Upper lobe of right lung (tissue), 1 donor: ENCODE measurements around the gene POT1. TPM values are rescaled to one million over a fixed set of nuclear protein-coding genes. Genes with fewer than 3 reads are reported as not detected.

Experiments
- ATAC-seq: fragments of 200-7000 bp; cut with Tn5 transposase; one replicate; pipeline ENCODE4 v1.9.1; 2020; ENCODE audit warnings: mild to moderate bottlenecking, moderate library complexity
- DNase-seq: peaks from one replicate; pipeline ENCODE4 v3.0.0-alpha.2; 2020
- H3K27ac ChIP-seq: fragments of 200-600 bp; one replicate; pipeline ENCODE4 v1.8.0; 2022
- H3K27me3 ChIP-seq: fragments of 200-600 bp; one replicate; pipeline ENCODE4 v1.8.0; 2022; ENCODE audit warnings: mild to moderate bottlenecking
- H3K36me3 ChIP-seq: fragments of 200-600 bp; one replicate; pipeline ENCODE4 v1.8.0; 2022
- H3K4me1 ChIP-seq: fragments of 200-600 bp; one replicate; pipeline ENCODE4 v1.8.0; 2022
- H3K4me3 ChIP-seq: fragments of 200-600 bp; one replicate; pipeline ENCODE4 v1.8.0; 2022; ENCODE audit warnings: mild to moderate bottlenecking
- H3K9me3 ChIP-seq: fragments of 200-600 bp; one replicate; pipeline ENCODE4 v1.8.0; 2022
- intact Hi-C: fragments of 100-400 bp; cut with DNase I; formaldehyde crosslinking; loops from one replicate; pipeline ENCODE4 v1.11.0; 2022
- total RNA-seq: library from RNA; stranded (reverse); fragmentation: NEBNext Ultra II Directional; extraction: Animal tissue kit (Norgen Biotek cat#: 25700); gene quantifications from one replicate; pipeline ENCODE4 v1.2.1, GENCODE V29; 2021
- TF ChIP-seq, protein P1 (sequence below): fragments of 200-600 bp; IDR thresholded peaks from one replicate; pipeline ENCODE4 v1.8.0; 2022; ENCODE audit warnings: antibody characterized with exemption
- donor health status: DM: no; HTN: yes; CAD: no; lungs with severe emphysema.

POT1 gene
- total RNA-seq, 1 donor from 2014 or later: 15.7 TPM

- TF ChIP-seq, protein P1, sequence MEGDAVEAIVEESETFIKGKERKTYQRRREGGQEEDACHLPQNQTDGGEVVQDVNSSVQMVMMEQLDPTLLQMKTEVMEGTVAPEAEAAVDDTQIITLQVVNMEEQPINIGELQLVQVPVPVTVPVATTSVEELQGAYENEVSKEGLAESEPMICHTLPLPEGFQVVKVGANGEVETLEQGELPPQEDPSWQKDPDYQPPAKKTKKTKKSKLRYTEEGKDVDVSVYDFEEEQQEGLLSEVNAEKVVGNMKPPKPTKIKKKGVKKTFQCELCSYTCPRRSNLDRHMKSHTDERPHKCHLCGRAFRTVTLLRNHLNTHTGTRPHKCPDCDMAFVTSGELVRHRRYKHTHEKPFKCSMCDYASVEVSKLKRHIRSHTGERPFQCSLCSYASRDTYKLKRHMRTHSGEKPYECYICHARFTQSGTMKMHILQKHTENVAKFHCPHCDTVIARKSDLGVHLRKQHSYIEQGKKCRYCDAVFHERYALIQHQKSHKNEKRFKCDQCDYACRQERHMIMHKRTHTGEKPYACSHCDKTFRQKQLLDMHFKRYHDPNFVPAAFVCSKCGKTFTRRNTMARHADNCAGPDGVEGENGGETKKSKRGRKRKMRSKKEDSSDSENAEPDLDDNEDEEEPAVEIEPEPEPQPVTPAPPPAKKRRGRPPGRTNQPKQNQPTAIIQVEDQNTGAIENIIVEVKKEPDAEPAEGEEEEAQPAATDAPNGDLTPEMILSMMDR: no peak
- intact Hi-C loops: no loop called here
- H3K4me1 ChIP-seq: no peaks in the 10 kb centered on the region
- no peak for DNase-seq
- no peak overlapping the region for H3K4me3 ChIP-seq
- ATAC-seq: no peak
- H3K27ac ChIP-seq: no peak overlapping the region
- no peaks in the 10 kb centered on the region for H3K27me3 ChIP-seq
- no peaks in the 10 kb centered on the region for H3K9me3 ChIP-seq
- H3K36me3 ChIP-seq: no peaks in the 10 kb centered on the region
Observed at GRCh38 chr7:124810605-124811004, 119.0 kb downstream of the POT1 start.

DNA sequence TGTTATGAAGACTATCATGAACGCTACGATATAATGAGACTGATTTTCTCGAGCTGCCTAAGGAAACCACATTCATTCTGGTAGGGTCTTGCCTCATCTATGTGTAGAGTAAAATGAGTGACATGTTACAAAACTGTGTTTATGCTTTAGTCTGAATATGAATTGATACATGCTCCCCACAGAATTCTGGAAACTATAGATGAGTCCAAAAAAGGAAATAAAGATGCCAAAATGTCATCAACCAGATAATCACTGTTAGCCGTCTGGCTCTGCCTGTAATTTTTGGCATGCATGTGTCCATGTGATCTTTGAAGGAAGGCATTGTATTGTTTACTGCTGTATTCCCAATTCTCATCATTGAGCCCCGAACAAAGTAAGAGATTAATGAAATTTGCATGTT is 121.4 kb downstream of the POT1 start:
- TF ChIP-seq, protein P1: no peak
- no peak overlapping the region for H3K27ac ChIP-seq
- no peak for ATAC-seq
- DNase-seq: no peak
- H3K4me1 ChIP-seq: no peaks in the 10 kb centered on the region
- H3K27me3 ChIP-seq: no peaks in the 10 kb centered on the region
- no peak overlapping the region for H3K4me3 ChIP-seq
- H3K9me3 ChIP-seq: no peaks in the 10 kb centered on the region
- no peaks in the 10 kb centered on the region for H3K36me3 ChIP-seq
- intact Hi-C loops: no loop called here

GRCh38 chr7:124801330-124801895 is 128.2 kb downstream of the POT1 start:
- Histone ChIP-seq H3K27me3 (no peaks in the 10 kb centered on the region), H3K27ac (no peak overlapping the region), H3K9me3 (no peaks in the 10 kb centered on the region), H3K4me1 (no peaks in the 10 kb centered on the region), H3K4me3 (no peak overlapping the region), H3K36me3 (no peaks in the 10 kb centered on the region)
- ATAC-seq: no peak
- intact Hi-C loops: no loop called here
- DNase-seq: no peak
- TF ChIP-seq, protein P1: no peak

GRCh38 chr7:124800386-124800785 is 129.2 kb downstream of the POT1 start:
- Histone ChIP-seq H3K4me1 (no peaks in the 10 kb centered on the region), H3K4me3 (no peak overlapping the region), H3K36me3 (no peaks in the 10 kb centered on the region), H3K9me3 (no peaks in the 10 kb centered on the region), H3K27me3 (no peaks in the 10 kb centered on the region), H3K27ac (no peak overlapping the region)
- TF ChIP-seq, protein P1: no peak
- ATAC-seq (no peak), DNase-seq (no peak)
- intact Hi-C loops: no loop called here

GRCh38 chr7:124799448-124799847 is 130.2 kb downstream of the POT1 start:
- TF ChIP-seq, protein P1: no peak
- DNase-seq: no peak
- no peaks in the 10 kb centered on the region for H3K9me3 ChIP-seq
- no peak overlapping the region for H3K4me3 ChIP-seq
- no peaks in the 10 kb centered on the region for H3K27me3 ChIP-seq
- no peak for ATAC-seq
- no peaks in the 10 kb centered on the region for H3K36me3 ChIP-seq
- H3K4me1 ChIP-seq: no peaks in the 10 kb centered on the region
- H3K27ac ChIP-seq: no peak overlapping the region
- intact Hi-C loops: no loop called here

GRCh38 chr7:124796771-124797170 is 132.9 kb downstream of the POT1 start:
- intact Hi-C loops: no loop called here
- Histone ChIP-seq H3K27me3 (no peaks in the 10 kb centered on the region), H3K4me3 (no peak overlapping the region), H3K36me3 (no peaks in the 10 kb centered on the region), H3K27ac (no peak overlapping the region), H3K9me3 (no peaks in the 10 kb centered on the region), H3K4me1 (no peaks in the 10 kb centered on the region)
- no peak for DNase-seq
- ATAC-seq: no peak
- TF ChIP-seq, protein P1: no peak
